NB4 (cell line): ENCODE results near the gene PRADC1.

Source experiments
- MYC ChIP-seq: IDR thresholded peaks from 2 replicates; pipeline ENCODE4 v1.6.1; 2011; ENCODE audit warnings: low read depth, low read length
- POLR2A ChIP-seq: IDR thresholded peaks from 2 replicates; pipeline ENCODE4 v1.6.1; 2011; ENCODE audit warnings: mild to moderate bottlenecking; ENCODE audit not compliant: insufficient read length; ENCODE audit errors: extremely low read depth
- TF ChIP-seq, protein P1 (sequence below): IDR thresholded peaks from one replicate; pipeline ENCODE4 v1.5.1; 2012; ENCODE audit warnings: low read depth, low read length

DNA sequence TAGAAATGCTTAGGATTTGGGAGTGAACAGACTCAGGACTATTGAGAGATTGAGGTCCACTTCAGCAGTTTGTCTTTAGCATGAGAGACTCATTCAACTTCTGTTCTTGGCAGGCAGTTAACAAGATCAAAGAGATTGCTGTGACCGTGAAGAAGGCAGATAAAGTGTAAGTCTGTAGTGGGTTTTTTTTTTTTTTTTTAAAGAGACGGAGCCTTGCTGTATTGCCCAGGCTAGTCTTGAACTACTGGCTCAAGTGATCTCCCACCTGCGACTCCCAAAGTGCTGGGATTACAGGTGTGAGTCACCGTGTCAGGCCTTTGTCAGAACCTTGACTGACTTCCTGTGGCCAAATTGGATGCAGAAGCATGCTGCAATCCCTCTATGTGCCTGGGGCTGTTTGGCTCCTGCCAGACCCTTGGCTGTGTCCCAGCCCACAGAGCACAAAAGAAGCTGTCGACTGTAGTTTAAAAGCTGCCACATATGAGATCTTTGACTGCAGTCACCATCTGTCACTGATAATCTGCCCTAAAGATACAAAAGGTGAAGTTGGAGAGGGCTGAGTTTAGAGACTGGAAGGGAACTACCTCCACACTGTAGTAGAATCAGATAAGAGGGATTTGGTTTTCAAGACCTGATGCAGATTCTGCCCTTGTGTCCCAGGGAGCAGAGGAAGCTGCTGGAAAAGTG, 11.0 kb upstream of the PRADC1 start:
- TF ChIP-seq, protein P1, sequence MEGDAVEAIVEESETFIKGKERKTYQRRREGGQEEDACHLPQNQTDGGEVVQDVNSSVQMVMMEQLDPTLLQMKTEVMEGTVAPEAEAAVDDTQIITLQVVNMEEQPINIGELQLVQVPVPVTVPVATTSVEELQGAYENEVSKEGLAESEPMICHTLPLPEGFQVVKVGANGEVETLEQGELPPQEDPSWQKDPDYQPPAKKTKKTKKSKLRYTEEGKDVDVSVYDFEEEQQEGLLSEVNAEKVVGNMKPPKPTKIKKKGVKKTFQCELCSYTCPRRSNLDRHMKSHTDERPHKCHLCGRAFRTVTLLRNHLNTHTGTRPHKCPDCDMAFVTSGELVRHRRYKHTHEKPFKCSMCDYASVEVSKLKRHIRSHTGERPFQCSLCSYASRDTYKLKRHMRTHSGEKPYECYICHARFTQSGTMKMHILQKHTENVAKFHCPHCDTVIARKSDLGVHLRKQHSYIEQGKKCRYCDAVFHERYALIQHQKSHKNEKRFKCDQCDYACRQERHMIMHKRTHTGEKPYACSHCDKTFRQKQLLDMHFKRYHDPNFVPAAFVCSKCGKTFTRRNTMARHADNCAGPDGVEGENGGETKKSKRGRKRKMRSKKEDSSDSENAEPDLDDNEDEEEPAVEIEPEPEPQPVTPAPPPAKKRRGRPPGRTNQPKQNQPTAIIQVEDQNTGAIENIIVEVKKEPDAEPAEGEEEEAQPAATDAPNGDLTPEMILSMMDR, result no peak
- no peak for TF ChIP-seq POLR2A
- no peak for TF ChIP-seq MYC
